Measurements from ENCODE around the gene MAN2A2. TPM values are rescaled to one million over a fixed set of nuclear protein-coding genes. Genes with fewer than 3 reads are reported as not detected.

Gene MAN2A2
- total and polyA plus RNA-seq, 2 donors (not counting 1 experiment from before 2014, with no cell fraction given), result 11.3 to 36.0 TPM

DNA sequence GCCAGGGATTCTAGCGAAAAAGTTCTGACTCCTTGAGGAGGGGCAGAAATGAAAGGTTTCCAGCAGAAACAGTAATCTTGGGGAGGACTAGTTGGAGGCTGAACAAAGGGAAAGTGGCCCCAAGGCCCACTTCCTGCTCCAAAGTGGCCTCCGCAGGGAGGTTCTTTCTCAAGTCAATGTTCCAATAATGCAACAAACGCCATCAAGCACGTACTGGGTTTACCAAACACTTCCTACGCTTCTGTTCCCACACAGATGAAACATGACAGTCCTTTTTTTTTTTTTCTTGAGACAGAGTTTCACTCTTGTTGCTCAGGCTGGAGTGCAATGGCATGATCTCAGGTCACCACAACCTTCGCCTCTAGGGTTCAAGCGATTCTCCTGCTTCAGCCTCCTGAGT is 42.0 kb downstream of the MAN2A2 start:
- DNase-seq (ENCODE audit: low read depth in 2 of 2), result no peak
- Histone ChIP-seq H2AFZ (ENCODE audit: low read length) (no peak overlapping the region), H4K20me1 (ENCODE audit: control insufficient read depth, extremely low read depth, insufficient read depth, low read length) (no peaks in the 10 kb centered on the region), H3K9ac (ENCODE audit: insufficient read depth, low read length) (no peak overlapping the region), H3K4me2 (ENCODE audit: extremely low read depth, insufficient read depth, low read length) (no peak overlapping the region), H3K79me2 (ENCODE audit: control insufficient read depth, insufficient read depth, low read length) (no peaks in the 10 kb centered on the region), H3K27ac (ENCODE audit: insufficient read depth, low read length) (no peak overlapping the region), H3K9me3 (ENCODE audit: control insufficient read depth, insufficient read depth, low read depth, low read length) (no peaks in the 10 kb centered on the region), H3K4me1 (ENCODE audit: control insufficient read depth, extremely low read depth, insufficient read depth, low read length) (no peaks in the 10 kb centered on the region), H3K27me3 (ENCODE audit: control insufficient read depth, insufficient read depth, low read length) (no peaks in the 10 kb centered on the region), H3K4me3 (replicated peaks in 1 of 4; ENCODE audit: control extremely low read depth in 1 of 4, insufficient read depth in 1 of 4, low read depth in 3 of 4, low read length in 4 of 4) (no peak overlapping the region), H3K36me3 (ENCODE audit: control insufficient read depth, insufficient read depth, low read length) (peaks cover 45% of the 10 kb centered on the region)
- TF ChIP-seq EZH2 (IDR thresholded peaks at IDR 0.05; ENCODE audit: low read length, missing control alignments) (no peak), CTCF (conservative IDR thresholded peaks at IDR 0.05 in 1 of 2, IDR thresholded peaks at IDR 0.05 in 1 of 2; ENCODE audit: low read depth in 1 of 2, low read length in 2 of 2) (no peak)

GRCh38 chr15:90946538-90946937 is 43.4 kb downstream of the MAN2A2 start:
- Histone ChIP-seq H3K79me2 (ENCODE audit: control insufficient read depth, insufficient read depth, low read length) (no peaks in the 10 kb centered on the region), H3K4me1 (ENCODE audit: control insufficient read depth, extremely low read depth, insufficient read depth, low read length) (no peaks in the 10 kb centered on the region), H3K4me2 (ENCODE audit: extremely low read depth, insufficient read depth, low read length) (no peak overlapping the region), H3K36me3 (ENCODE audit: control insufficient read depth, insufficient read depth, low read length) (peaks cover 41% of the 10 kb centered on the region), H3K9ac (ENCODE audit: insufficient read depth, low read length) (no peak overlapping the region), H3K9me3 (ENCODE audit: control insufficient read depth, insufficient read depth, low read depth, low read length) (no peaks in the 10 kb centered on the region), H4K20me1 (ENCODE audit: control insufficient read depth, extremely low read depth, insufficient read depth, low read length) (no peaks in the 10 kb centered on the region), H2AFZ (ENCODE audit: low read length) (no peak overlapping the region), H3K4me3 (replicated peaks in 1 of 4; ENCODE audit: control extremely low read depth in 1 of 4, insufficient read depth in 1 of 4, low read depth in 3 of 4, low read length in 4 of 4) (no peak overlapping the region), H3K27me3 (ENCODE audit: control insufficient read depth, insufficient read depth, low read length) (no peaks in the 10 kb centered on the region), H3K27ac (ENCODE audit: insufficient read depth, low read length) (no peak overlapping the region)
- TF ChIP-seq CTCF (conservative IDR thresholded peaks at IDR 0.05 in 1 of 2, IDR thresholded peaks at IDR 0.05 in 1 of 2; ENCODE audit: low read depth in 1 of 2, low read length in 2 of 2) (no peak), EZH2 (IDR thresholded peaks at IDR 0.05; ENCODE audit: low read length, missing control alignments) (no peak)
- DNase-seq (ENCODE audit: low read depth in 2 of 2), result no peak

DNA sequence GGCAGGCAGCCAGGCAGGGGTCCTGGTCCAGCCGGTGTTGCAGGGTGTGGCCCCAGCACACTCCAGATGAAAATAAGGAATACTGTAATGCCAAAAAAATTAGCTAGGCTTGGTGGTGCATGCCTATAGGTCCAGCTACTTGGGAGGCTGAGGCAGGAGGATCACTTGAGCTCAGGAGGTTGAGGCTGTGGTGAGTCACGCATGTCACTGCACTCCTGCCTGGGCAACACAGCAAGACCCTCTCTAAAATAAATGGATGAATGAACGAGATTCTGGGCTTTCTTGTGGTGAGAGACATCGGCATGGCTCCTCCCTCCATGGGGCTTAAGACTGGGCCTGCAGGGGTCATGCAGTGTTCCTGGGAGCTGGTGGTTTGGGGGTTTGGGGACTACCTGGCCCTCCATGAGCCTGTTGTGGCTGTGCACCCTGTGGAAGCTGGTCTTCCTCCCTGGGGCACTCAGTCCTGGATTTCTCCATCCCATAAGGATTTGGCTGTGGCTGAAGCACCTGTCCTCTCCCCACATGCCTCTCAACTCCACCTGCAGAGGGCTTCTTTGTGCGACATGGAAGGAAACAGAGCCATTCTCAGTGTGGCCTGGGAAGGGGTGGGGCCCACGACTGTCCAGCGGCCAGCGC is 44.0 kb downstream of the MAN2A2 start:
- no peak for DNase-seq (ENCODE audit: low read depth in 2 of 2)
- no peak overlapping the region for H3K27ac ChIP-seq (ENCODE audit: insufficient read depth, low read length)
- H2AFZ ChIP-seq (ENCODE audit: low read length), result no peak overlapping the region
- no peaks in the 10 kb centered on the region for H3K9me3 ChIP-seq (ENCODE audit: control insufficient read depth, insufficient read depth, low read depth, low read length)
- H3K4me3 ChIP-seq (replicated peaks in 1 of 4; ENCODE audit: control extremely low read depth in 1 of 4, insufficient read depth in 1 of 4, low read depth in 3 of 4, low read length in 4 of 4), result no peak overlapping the region
- peaks cover 41% of the 10 kb centered on the region for H3K36me3 ChIP-seq (ENCODE audit: control insufficient read depth, insufficient read depth, low read length)
- no peak overlapping the region for H3K4me2 ChIP-seq (ENCODE audit: extremely low read depth, insufficient read depth, low read length)
- H3K9ac ChIP-seq (ENCODE audit: insufficient read depth, low read length), result no peak overlapping the region
- no peaks in the 10 kb centered on the region for H4K20me1 ChIP-seq (ENCODE audit: control insufficient read depth, extremely low read depth, insufficient read depth, low read length)
- no peaks in the 10 kb centered on the region for H3K4me1 ChIP-seq (ENCODE audit: control insufficient read depth, extremely low read depth, insufficient read depth, low read length)
- H3K27me3 ChIP-seq (ENCODE audit: control insufficient read depth, insufficient read depth, low read length), result no peaks in the 10 kb centered on the region
- TF ChIP-seq EZH2 (IDR thresholded peaks at IDR 0.05; ENCODE audit: low read length, missing control alignments) (no peak), CTCF (conservative IDR thresholded peaks at IDR 0.05 in 1 of 2, IDR thresholded peaks at IDR 0.05 in 1 of 2; ENCODE audit: low read depth in 1 of 2, low read length in 2 of 2) (no peak)
- H3K79me2 ChIP-seq (ENCODE audit: control insufficient read depth, insufficient read depth, low read length), result no peaks in the 10 kb centered on the region
